ENCODE measurements around the gene ANKRD23. TPM values are rescaled to one million over a fixed set of nuclear protein-coding genes. Genes with fewer than 3 reads are reported as not detected.
"Not testable (repeated sequence)": the region's sequence is repeated elsewhere in the genome, so short reads cannot be mapped to it uniquely, and the experiment has no call there.

ANKRD23 gene
- polyA plus RNA-seq, 1 donor from 2014 or later = 12.1 TPM

- Histone ChIP-seq H3K27me3 (ENCODE audit: insufficient read depth, low read depth, low read length) (no peaks in the 10 kb centered on the region), H2AFZ (ENCODE audit: low read depth, low read length) (no peak overlapping the region), H3K9me2 (ENCODE audit: insufficient read depth, low read length) (no peaks in the 10 kb centered on the region), H3K36me3 (ENCODE audit: insufficient read depth, low read length) (no peaks in the 10 kb centered on the region), H3F3A (ENCODE audit: insufficient read depth, low read length, poor library complexity, severe bottlenecking) (no peaks in the 10 kb centered on the region), H3K9ac (ENCODE audit: low read length) (no peak overlapping the region), H3K27ac (ENCODE audit: low read length) (no peak overlapping the region), H3K79me2 (replicated peaks; ENCODE audit: insufficient read depth, low read length) (no peaks in the 10 kb centered on the region), H3K9me3 (ENCODE audit: low read length) (no peaks in the 10 kb centered on the region), H3K4me2 (ENCODE audit: low read length) (no peak overlapping the region), H3K4me3 (ENCODE audit: low read length) (no peak overlapping the region), H4K20me1 (ENCODE audit: insufficient read depth) (no peaks in the 10 kb centered on the region)
- TF ChIP-seq REST (IDR thresholded peaks at IDR 0.05; ENCODE audit: borderline replicate concordance) = no peak
- TF ChIP-seq TAF1 (IDR thresholded peaks at IDR 0.05; ENCODE audit: low read depth) = no peak
- no peak for TF ChIP-seq POLR2AphosphoS5 (IDR thresholded peaks at IDR 0.05)
- no peak for TF ChIP-seq SMC3 (conservative IDR thresholded peaks at IDR 0.05; ENCODE audit: poor library complexity)
- no peak for TF ChIP-seq EZH2 (IDR thresholded peaks at IDR 0.05; ENCODE audit: borderline replicate concordance, insufficient read depth, low read length, poor library complexity, severe bottlenecking)
- no peak for TF ChIP-seq RAD21 (conservative IDR thresholded peaks at IDR 0.05)
- no peak for TF ChIP-seq EP300 (conservative IDR thresholded peaks at IDR 0.05; ENCODE audit: poor library complexity, severe bottlenecking)
- no peak for TF ChIP-seq MXI1 (conservative IDR thresholded peaks at IDR 0.05; ENCODE audit: poor library complexity, severe bottlenecking)
Measured at GRCh38 chr2:96798733-96799622, 44.8 kb downstream of the ANKRD23 start.

- no peaks in the 10 kb centered on the region for H3K79me2 ChIP-seq (replicated peaks; ENCODE audit: insufficient read depth, low read length)
- H3K36me3 ChIP-seq (ENCODE audit: insufficient read depth, low read length) = no peaks in the 10 kb centered on the region
- H3K9me3 ChIP-seq (ENCODE audit: low read length) = no peaks in the 10 kb centered on the region
- TF ChIP-seq EZH2 (IDR thresholded peaks at IDR 0.05; ENCODE audit: borderline replicate concordance, insufficient read depth, low read length, poor library complexity, severe bottlenecking) = no peak
- TF ChIP-seq SMC3 (conservative IDR thresholded peaks at IDR 0.05; ENCODE audit: poor library complexity) = no peak
- TF ChIP-seq EP300 (conservative IDR thresholded peaks at IDR 0.05; ENCODE audit: poor library complexity, severe bottlenecking) = no peak
- TF ChIP-seq TAF1 (IDR thresholded peaks at IDR 0.05; ENCODE audit: low read depth) = no peak
- no peak for TF ChIP-seq RAD21 (conservative IDR thresholded peaks at IDR 0.05)
- no peak for TF ChIP-seq POLR2AphosphoS5 (IDR thresholded peaks at IDR 0.05)
- TF ChIP-seq CTCF (IDR thresholded peaks at IDR 0.05; ENCODE audit: poor library complexity, severe bottlenecking) = no peak
- TF ChIP-seq MXI1 (conservative IDR thresholded peaks at IDR 0.05; ENCODE audit: poor library complexity, severe bottlenecking) = no peak
- no peak overlapping the region for H2AFZ ChIP-seq (ENCODE audit: low read depth, low read length)
- H3K9me2 ChIP-seq (ENCODE audit: insufficient read depth, low read length) = no peaks in the 10 kb centered on the region
- H3K27me3 ChIP-seq (ENCODE audit: insufficient read depth, low read depth, low read length) = no peaks in the 10 kb centered on the region
- H3K27ac ChIP-seq (ENCODE audit: low read length) = no peak overlapping the region
- H3K4me3 ChIP-seq (ENCODE audit: low read length) = no peak overlapping the region
- H3F3A ChIP-seq (ENCODE audit: insufficient read depth, low read length, poor library complexity, severe bottlenecking) = no peaks in the 10 kb centered on the region
- no peaks in the 10 kb centered on the region for H4K20me1 ChIP-seq (ENCODE audit: insufficient read depth)
- no peak overlapping the region for H3K9ac ChIP-seq (ENCODE audit: low read length)
- no peak overlapping the region for H3K4me2 ChIP-seq (ENCODE audit: low read length)
Measured at GRCh38 chr2:96797066-96797625, 46.7 kb downstream of the ANKRD23 start.

- not testable (repeated sequence) for H3K79me2 ChIP-seq (replicated peaks; ENCODE audit: insufficient read depth, low read length); H2AFZ ChIP-seq (ENCODE audit: low read depth, low read length); H3K9ac ChIP-seq (ENCODE audit: low read length); H3K27me3 ChIP-seq (ENCODE audit: insufficient read depth, low read depth, low read length); H3K4me2 ChIP-seq (ENCODE audit: low read length); H3K4me3 ChIP-seq (ENCODE audit: low read length); H3F3A ChIP-seq (ENCODE audit: insufficient read depth, low read length, poor library complexity, severe bottlenecking); H3K9me3 ChIP-seq (ENCODE audit: low read length); H3K9me2 ChIP-seq (ENCODE audit: insufficient read depth, low read length); H3K36me3 ChIP-seq (ENCODE audit: insufficient read depth, low read length); H4K20me1 ChIP-seq (ENCODE audit: insufficient read depth); H3K27ac ChIP-seq (ENCODE audit: low read length)
Measured at GRCh38 chr2:96796497-96796896, 47.3 kb downstream of the ANKRD23 start.
